Amniotic epithelial cell (primary cell): Measurements from ENCODE around the gene MLPH.
"Not testable (repeated sequence)": the region's sequence is repeated elsewhere in the genome, so short reads cannot be mapped to it uniquely, and the experiment has no call there.

Source experiments
- DNase-seq: peaks from one replicate; pipeline ENCODE4 v3.0.0-alpha.2; 2010; ENCODE audit warnings: low read depth

The MLPH gene

DNA sequence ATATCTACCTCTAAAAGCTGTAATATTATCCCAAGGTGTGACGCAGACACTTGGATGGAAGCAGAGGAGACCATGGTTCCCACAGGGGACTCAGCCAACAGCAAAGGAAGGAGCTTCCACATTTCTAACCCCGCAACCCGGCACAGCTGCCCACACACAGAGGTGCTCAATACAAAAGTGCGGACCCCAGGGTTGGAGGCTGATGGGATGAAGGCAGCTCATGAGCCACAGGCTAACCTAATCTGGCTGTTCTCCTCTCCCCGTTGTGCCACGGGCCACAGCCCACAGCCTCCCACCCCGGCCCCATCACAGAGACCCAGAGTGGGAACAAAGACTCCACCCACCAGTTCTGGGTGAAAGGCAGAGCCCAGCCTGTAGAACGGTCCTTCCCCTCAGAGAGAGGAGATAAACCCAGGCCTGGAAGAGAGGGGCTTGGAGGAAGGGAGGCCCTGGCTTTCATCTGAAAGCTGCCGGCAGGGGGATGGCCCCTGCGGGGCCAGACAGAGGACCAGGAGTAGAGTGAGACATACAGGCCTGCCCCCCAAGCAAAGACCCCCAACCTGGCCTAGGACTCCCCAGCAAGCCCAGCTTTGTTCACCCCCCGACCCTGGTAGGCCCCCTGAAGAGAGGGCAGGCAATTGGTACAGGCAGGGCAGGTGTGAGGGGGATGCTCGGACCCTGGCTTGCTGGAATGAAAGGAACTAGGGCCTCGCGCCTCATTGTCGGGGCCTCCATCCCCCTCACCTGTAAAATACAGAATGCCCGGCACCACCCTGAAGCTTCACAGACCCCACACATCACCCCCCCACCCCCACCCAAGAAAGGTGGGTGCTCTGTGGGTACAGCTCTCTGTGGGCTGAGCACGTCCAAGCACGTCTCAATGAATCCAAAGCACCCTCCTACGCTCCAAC, 96.6 kb downstream of the MLPH start:
- DNase-seq, result no peak

DNA sequence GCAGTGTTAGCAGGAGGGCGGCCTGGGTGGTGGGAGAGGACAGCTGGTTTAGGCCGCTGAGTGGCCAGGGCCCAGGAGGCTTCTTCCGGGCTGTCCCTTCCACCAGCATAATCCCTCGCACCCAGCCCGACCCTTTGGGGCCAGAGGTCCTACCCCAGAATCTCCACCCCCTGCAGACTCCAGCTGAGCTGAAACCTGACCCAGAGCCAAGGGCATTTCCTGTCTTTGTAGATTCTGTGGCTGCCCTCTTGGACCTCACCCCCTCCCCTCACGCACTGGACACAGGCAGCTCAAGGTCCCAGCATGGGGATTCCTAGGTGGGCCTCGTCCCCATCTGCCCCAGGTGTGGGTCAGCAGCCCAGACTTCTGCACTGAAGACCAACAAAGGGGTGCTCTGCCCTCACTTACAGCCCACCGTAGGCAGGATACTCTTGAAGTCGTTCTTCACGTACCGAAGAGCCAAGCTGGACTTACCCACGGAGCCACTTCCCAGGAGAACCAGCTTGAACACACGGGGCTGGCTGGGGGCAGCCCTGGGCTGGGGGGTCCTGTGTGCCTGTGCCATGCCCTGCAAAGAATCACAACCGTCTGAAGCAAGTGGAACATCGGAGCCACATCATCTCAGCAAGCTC, 98.7 kb downstream of the MLPH start:
- no peak for DNase-seq

DNA sequence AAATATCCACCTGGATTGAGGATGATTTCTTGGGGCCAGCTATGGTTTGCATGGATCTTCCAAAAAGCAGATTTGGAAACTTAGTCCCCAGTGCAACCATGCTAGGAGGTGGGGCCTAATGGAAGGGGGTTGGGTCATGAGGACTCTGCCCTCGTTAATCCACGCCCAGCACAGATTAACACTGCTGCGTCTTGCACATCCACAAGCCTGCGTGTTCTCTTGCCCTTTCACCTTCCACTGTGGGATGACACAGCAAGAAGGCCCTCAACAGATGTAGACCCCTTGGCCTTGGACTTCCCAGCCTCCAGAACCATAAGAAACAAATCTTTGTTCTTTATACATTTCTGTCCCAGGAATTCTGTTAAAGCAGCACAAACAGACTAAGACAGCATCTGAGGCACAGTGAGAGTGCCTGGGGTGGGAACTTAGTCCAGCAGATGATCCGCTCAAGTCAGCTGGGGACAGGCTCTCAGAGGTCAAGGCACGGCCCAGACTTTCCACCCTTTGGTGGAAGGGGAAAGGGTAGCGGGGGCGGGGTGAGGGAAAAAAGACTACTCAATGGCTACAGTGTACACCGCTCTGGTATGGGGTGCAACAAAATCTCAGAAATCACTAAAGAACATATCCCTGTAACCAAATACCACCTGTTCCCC, 101.1 kb downstream of the MLPH start:
- no peak for DNase-seq

DNA sequence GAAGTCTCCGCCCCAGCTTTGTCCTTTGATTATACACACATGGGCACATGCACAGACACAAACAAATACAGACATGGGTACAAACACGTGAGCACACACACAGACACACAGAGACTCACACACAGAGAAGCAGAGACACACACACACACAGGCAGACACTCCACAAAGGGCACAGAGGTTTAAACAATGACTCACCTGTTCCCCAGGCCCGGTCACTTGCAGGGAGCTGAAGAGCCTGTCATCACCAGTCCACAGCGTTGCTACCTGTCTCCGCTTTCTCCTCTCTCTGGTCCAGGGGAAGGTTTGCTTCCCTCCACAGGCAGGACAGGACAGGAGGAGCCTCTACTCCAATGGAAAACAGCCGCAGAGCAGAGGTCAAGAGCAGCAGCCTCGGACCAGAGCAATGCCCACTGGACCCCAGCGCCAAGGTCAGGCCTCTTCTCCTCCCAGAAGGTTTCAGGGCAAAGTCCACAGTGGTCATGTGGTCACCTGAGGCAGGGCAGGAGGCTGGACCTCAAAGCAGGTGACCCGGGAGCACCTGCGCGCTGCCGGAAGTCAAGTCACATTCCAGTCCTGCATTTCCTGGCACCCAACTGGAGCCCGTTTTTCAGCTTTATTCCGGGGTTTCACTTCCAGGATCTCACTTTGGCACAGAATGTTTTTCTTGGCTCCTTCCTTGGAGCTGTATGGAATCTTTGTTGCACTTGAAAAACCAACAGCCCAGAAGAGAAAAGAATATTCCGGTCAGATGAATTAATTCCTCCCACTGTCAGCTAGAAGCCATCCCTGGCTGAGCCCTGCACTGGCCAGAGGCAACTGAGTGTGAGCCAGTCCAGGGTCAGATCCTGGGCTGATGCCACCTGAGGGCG, 103.5 kb downstream of the MLPH start, which contains the start of gene RAB17:
RAB17 (minus strand) TSS at position 463 of the 869 bp plus-strand sequence. CDS start 4,580 bp downstream, outside the sequence.
- DNase-seq, result no peak

DNA sequence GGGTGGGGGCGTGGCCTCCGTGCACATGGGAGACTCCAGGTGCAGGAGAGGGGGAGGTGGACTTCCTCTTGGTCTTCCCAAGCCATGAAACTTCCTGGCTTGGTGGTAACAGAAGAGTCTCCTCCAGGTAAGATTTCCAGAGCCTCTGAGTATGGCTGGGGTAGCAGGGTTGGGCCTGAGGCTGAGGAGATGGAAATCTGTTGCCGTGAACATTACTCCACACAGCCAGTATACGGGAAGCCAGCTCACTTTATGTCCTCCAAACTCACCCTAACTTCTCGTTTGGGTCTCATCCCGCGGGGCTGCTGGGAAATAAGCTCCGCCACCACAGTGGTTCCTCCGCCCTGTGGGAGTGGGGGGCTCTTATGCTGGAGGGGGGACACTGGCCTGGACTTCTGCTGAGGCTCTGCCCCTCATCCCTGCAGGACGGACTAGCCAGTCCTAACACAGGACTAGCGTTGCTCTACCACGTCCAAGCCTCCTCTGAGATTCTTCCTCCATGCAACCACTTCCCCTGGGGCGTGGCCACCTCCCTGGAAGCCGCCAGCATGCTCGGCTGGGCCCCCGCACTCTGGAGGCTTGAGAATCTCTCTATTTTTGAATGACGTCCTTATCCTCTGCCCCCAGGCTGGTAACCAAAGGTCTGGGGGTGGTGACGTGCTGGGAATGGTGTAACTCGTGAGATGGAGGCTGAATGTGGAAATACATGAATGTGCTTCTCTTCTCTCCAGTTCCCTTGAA, 104.3 kb downstream of the MLPH start:
- no peak for DNase-seq

DNA sequence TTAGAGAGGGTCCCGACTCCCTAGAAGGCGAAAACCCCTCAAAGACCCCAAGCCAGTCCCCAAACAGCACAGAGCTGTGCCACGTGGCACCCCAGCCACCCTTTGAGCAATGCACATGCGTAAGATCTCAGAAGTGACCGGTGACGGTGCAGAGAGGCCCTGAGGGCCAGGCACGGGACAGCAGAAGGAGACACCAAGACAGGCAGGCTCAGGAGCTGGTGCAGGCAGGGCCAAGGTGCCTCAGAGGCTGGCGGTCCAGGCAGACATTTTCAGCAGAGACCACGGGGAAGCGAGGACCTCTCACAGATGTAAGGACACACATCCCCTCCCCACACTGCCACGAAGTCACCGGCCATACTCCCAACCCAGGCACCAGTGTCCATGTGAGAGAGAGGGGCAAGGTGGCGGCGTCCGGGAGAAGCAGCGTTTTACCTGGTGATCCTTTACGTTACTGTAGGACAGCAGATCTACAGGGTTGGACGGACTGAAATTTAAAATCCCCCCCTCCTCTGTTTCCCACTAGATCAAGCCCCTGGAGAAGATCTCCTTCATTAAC, 105.5 kb downstream of the MLPH start:
- DNase-seq, result no peak

DNA sequence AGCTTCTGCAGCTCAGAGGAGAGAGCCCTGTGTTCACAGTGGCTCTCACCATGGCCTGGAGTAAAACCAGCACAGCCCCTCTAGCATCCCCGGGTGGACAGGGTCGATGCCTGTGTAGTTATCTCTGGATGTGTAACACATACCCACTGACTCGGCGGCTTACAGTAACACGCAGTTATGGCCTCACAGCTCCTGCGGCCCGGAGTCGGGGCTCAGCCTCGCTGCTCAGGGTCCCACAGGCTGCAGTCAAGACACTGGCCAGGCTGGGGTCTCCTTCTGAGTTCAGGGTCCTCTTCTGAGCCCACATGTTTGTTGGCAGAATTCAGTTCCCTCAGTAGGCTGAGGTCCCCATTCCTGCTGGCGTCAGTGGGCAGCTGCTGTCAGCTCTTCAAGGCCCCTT, 106.0 kb downstream of the MLPH start:
- DNase-seq, result no peak

DNA sequence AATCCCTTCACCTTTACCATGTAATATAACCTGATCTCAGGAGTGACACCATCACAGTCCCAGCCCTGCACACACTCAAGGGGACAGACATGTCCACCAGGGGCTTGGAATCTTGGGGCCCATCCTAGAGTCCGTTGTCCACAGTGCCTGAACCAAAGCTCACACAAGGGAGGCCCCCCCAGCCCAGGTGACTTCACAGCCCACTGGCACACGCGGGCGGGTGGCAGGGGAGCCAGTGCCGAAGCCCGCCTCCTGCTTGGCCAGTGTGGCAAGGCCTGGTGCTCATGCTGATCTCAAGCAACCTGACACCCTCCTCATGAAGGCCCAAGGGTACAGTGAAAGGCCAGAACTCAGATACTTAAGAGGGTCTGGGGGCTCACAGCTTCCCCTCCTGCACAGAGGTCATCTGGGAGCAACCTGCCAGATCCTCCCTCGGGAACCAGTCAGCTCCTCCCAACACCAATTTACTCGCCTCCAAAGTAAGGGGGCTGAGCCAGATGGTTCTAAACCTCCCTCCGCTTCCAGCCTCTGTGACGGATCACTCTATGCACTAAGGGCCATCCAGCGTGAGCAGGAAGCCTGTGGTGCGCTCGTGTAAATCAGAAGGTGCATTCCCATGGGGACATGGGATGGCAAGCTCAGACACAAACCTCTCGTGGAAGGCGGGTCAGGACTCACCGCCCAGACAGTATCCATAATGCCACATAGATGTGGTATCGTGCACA, 106.7 kb downstream of the MLPH start:
- DNase-seq, result no peak

DNA sequence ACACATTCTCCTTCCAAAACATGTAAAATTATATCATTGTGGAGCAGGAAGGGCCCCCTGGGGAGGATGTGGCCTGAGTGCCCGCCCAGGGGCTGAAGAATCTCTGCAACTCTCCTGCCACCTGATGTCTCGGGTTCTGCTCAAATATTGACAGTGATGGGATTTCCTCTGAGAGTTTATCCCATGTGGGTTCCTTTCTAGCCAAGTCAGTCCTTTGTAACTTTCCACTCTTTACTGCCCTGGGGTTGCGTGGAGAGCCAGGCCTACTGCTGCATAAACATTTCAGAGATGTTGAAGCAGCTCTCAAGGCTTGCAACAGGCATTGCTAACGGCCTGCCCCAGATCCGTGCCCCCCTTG, 107.4 kb downstream of the MLPH start:
- DNase-seq, result peak; percentile 70

DNA sequence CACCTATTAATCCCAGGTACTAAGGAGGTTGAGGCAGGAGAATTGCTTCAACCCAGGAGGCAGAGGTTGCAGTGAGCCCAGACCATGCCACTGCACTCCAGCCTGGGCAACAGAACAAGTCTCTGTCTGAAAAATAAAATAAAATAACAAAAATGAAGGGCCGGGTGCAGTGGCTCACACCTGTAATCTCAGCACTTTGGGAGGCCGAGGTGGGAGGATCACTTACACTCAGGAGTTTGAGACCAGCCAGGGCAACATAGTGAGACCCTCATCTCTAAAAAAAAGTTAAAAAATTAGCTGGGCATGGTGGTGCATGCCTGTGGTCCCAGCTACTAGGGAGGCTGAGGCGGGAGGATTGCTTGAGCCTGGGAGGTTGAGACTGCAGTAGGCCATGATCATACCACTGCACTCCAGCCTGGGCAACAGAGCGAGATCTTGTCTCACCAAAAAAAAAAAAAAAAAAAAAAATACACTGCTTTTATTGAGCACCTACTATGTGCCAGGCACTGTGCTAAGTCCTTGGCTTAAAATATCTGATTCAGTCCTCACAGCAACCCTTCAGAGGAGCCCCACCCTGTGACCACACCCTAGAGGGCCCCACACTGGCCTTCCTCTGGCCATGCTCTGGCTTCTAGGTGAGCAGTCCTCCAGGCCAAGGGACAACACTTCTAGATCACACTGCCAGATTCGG, 108.9 kb downstream of the MLPH start:
- not testable (repeated sequence) for DNase-seq

DNA sequence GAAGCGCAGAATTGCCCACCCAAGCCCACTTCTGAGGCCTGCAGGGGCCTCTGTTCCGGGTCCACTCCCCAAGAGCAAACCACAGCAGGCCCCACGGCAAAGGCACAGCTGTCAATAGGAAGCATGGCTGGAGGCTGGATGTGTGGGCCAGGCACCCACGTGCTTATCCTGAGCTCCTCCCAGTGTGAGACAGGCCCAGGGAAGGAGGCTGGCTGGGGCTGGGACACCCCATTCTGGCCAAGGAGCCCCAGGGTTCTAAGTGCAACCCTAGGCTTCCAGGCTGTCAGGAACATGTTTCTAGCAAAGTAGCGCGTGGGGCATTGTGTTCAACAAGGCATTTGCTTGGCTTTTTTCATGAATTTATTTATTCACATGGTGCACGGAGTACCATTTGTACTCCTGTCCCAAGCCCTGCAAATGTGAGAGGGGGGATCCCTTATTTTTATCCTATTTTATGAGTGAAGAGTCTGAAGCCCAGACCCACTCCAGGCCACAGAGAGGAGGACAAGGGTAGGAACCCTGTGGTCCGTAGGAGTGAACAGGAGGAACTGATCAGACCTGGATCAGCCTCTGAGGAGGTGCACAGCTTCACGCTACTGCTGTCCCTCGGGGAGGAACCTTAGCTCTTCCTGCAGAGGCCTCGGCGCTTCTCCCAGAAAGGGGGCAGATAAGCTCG, 109.6 kb downstream of the MLPH start:
- no peak for DNase-seq

DNA sequence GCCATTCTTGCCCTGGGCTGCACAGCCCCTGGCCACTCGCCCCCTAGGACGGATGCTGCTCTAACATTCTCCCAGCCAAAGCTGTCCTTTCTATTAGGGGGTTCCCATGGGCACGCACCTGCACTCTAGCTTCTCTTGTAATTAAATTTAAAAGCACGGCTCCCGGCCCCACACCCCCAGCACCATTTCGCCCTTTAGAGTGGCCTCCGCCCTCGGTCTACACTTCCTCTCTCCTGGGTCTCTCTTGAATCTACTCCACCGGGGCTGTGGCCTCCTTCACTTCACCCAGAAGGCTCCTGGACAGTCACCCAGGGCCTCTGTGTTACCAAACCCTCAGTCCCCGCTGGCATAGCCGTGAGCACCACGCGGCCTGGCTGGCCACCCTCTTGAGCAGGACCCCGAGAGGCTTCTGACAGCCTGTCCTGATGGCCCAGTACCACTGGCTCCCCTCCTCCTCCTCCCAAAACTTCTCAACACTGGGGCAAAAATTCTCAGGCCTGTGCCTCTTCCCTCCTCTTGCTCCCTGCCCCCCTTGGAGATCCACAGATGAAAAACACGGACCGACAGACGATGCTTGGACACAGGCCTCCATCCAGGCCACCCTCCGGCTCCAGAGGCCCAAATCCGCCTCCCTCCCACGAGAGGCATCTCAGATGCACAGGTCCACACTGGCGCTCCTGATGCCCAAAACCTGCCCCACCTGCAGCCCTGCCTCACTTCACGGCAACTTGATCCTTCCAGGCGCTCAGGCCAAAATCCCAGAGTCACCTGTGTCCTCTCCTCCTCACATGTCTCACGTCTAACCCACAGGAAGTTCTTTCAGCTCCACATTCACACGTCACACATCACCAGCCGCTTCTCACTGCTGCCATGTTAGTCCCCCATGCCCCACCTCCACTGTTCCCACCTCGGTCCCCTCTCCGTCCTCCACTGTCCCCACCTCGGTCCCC, 110.4 kb downstream of the MLPH start:
- DNase-seq, result no peak

DNA sequence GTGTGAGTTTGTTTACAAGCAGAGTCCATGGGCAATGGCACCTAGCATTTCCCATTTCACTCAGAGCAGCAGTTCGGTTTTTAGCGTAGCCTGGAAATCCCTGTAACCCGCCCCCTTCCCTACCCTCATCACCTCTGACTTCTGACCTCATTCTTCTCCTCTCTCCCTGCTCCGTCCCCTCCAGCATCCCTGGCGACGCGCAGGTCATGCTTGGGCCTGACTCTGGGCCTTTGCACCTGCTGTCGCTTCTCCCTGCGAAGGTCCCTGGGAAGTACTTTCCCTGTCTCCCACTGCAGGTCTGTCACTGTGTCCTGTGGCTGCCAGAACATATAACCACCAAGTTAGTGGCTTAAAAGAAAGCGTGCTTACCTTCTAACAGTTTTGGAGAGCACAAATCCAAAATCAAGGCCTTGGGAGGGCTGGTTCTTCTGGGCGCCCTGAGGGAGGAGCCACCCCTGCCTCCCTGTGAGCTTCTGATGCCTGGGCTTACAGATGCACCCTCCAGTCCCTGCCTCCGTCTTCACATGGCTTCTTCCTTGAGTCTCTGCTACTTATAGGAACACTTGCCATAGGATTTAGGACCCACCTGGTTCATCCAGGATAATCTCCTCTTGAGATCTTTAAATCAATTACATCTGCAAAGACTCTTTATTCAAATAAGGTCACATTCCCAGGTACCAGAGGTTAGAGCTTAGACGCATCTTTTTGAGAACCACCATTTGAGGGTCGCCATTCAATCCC, 111.6 kb downstream of the MLPH start:
- DNase-seq, result no peak

DNA sequence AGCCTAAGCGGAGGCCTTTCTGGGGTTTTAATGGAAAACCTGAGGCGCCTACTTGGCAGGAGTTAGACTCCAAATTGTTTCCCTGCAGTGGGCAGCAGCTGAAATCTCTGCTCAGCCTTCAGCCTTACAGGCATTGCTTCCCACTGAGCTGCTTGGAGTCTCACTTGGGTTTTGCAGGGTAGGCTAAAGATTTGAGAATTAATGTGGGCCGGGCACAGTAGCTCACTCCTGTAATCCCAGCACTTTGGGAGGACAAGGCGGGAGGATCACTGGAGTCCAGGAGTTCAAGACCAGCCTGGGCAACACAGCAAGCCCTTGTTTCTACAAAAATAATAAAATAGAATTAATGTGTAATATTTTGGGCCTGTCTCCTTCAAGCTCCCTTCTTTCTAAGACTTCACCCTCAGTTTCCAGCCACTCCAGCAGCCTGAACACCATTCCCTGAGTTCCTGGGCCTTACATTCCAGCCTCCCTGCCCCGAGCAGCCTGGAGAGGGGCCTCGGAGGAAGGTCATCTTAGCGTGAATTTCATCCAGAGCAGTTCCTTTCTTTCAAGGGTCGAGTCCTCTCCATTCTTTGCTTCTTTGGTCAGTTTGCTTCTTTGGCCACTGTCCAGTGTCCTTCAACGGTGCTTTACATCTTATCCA, 112.5 kb downstream of the MLPH start:
- DNase-seq, result no peak

DNA sequence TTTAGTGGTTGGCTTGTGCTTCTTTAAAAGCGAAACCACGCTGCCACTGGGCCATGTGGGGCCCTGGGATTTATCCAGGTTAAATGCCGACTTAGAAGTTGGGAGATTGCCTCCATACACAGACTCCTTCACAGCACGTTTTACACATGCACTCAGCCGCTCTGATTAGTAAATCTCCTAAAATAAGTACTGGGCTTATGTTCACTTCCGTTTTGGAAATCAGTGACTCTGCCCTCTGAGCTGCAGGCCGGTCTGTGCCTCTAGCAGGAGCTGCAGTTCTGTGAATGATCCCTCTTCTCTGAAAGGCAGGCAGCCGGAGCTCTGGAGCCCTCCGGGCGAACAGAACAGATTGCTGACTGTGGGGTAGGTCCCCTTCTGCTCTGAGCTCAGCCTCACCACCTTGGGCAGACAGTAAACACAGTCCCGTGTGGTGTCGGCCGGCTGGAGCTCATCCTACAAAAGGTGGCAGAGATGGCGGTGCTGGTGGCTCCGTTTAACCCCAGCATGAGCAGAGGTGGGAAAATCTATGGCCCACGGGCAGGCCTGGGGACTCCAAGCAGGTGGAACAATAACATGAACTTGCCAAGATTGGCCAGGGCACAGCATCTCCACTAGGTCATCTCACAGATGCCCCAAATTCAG, 113.3 kb downstream of the MLPH start:
- DNase-seq, result peak; percentile 75

DNA sequence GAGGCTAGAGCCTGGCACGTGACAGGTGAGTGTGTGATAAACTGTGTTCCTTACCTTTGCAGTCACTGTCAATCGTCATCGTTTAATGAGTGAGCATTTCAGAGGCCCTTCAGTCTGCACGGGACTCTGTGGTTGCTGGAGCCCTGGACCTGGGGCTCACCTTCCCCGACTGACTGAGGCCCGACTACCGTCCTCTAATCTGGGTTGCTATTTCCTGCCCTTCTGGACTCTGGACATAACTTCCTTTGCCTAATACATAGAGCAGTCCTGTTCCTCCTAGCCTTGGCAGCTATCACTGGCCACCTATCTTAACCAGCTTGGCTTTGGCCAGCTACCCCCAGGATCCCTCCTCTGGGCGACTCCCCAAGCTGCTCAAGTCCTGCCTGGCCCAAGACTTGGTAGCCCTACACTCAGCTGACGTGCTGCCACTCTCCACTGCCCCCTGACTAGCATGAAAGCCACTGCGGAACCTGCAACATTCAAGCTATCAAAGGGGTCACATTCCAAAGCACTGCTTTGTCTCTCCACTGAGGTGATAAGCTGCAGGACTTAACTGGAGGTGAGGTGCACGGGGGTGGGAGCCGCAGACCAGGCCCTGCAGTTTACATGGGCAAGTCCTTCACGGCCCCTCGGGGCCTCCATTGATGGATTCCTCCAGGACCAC, 114.5 kb downstream of the MLPH start:
- DNase-seq, result no peak
